D721Med (cell line): ENCODE measurements around the gene TNS1.
"Not testable (repeated sequence)": the region's sequence is repeated elsewhere in the genome, so short reads cannot be mapped to it uniquely, and the experiment has no call there.

Experiments used
- DNase-seq: peaks from one replicate; pipeline ENCODE4 v3.0.0; 2011; ENCODE audit warnings: low spot score; ENCODE audit not compliant: insufficient read length
- FAIRE-seq: peaks from 2 replicates; lab custom pipeline; 2011; peaks lifted over from hg19 to GRCh38; lab: Jason Lieb, UNC
- CTCF ChIP-seq: IDR thresholded peaks from 2 replicates; pipeline ENCODE4 v1.5.1; 2012; ENCODE audit warnings: mild to moderate bottlenecking, control low read depth; ENCODE audit not compliant: insufficient read depth; ENCODE audit errors: missing control alignments

TNS1 gene

DNA sequence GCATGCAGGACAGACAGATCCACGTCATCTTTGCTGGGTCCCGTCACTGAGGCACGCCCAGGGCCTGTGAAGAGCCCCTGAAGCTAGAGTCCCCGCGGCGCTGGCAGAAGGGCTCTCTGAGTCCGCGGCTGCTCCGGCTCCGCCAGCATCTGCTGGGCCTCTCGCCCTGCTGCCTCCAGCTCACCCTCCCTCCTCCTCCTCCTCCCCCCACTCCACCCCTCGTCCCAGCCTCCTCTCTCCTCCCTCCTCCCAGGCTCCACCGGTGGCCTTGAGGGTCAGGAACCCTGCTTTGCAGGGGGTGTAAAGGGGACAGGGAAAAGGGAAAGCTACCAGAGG, at the start of gene TNS1:
TSS of gene TNS1 (minus strand) at position 151 of the 336 bp plus-strand sequence. CDS start at position 28, 123 bp downstream.
- TF ChIP-seq CTCF, result no peak
- DNase-seq (no peak), FAIRE-seq (no peak)

GRCh38 chr2:218051903-218052302, 49.1 kb upstream of the TNS1 start:
- no peak for TF ChIP-seq CTCF
- FAIRE-seq (no peak), DNase-seq (no peak)

DNA sequence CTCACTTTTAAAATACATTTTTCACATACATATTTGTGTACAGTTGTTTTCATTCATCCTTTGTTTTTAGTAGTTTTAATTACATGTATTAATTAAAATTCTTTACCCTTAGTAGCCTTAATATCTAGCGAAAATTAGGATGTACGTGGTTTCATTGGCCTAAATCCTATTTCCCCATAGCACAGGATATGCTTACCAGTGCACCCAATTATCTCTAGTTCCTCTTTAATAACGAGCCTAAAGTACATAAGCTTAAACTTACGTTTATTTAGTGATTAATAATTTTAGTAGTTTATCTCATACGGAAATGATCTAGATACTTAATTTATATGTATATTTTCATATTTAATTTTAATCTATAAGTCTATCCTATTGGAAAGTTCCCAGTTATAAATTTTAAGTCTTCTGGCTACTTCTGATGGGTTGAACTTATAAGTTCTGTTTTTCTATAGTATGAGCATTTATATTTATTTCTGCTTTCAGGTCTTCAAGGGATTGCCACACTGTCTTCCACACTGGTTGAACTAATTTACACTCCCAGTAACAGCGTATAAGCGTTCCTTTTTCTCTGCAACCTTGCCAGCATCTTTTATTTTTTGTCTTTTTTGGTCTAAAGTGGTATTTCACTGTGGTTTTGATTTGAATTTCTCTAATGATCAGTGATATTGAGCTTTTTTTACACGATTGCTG, 44.9 kb upstream of the TNS1 start:
- TF ChIP-seq CTCF, result no peak
- FAIRE-seq, result no peak
- DNase-seq, result no peak

- DNase-seq (no peak), FAIRE-seq (no peak)
- TF ChIP-seq CTCF, result no peak
These were observed 43.4 kb upstream of the TNS1 start for GRCh38 chr2:218046238-218046637.

GRCh38 chr2:218044599-218044998, 41.8 kb upstream of the TNS1 start:
- DNase-seq, FAIRE-seq: not testable (repeated sequence)

GRCh38 chr2:218043701-218044109, 40.9 kb upstream of the TNS1 start:
- DNase-seq, result no peak
- FAIRE-seq, result no peak
- TF ChIP-seq CTCF, result no peak

- TF ChIP-seq CTCF, result no peak
- FAIRE-seq, result no peak
- no peak for DNase-seq
These were observed 40.3 kb upstream of the TNS1 start for GRCh38 chr2:218043100-218043499.
